Measurements from ENCODE around the gene MARCKS.

MARCKS gene

GRCh38 chr6:113856625-113857555, at the start of gene MARCKS:
Gene MARCKS, plus strand, starts transcription at chr6:113857345. Its CDS starts 401 bp downstream, at chr6:113857746.
- peak; percentile 56 for DNase-seq

- DNase-seq: no peak
These were observed 47.3 kb upstream of the MARCKS start for GRCh38 chr6:113809826-113810225.

GRCh38 chr6:113813142-113813541, 44.0 kb upstream of the MARCKS start:
- no peak for DNase-seq

GRCh38 chr6:113818578-113818977, 38.6 kb upstream of the MARCKS start:
- DNase-seq: no peak

GRCh38 chr6:113819169-113819830, 37.8 kb upstream of the MARCKS start:
- DNase-seq: no peak

GRCh38 chr6:113820761-113821160, 36.4 kb upstream of the MARCKS start:
- no peak for DNase-seq

GRCh38 chr6:113821445-113821844, 35.7 kb upstream of the MARCKS start:
- no peak for DNase-seq

- DNase-seq: no peak
These were observed 33.2 kb upstream of the MARCKS start for GRCh38 chr6:113823916-113824315.

GRCh38 chr6:113824411-113824810, 32.7 kb upstream of the MARCKS start:
- no peak for DNase-seq

- DNase-seq: no peak
These were observed 32.3 kb upstream of the MARCKS start for GRCh38 chr6:113824866-113825265.

GRCh38 chr6:113825781-113826180, 31.4 kb upstream of the MARCKS start:
- no peak for DNase-seq

- no peak for DNase-seq
These were observed 28.0 kb upstream of the MARCKS start for GRCh38 chr6:113828984-113829695.

- DNase-seq: no peak
These were observed 27.5 kb upstream of the MARCKS start for GRCh38 chr6:113829696-113830045.

GRCh38 chr6:113830140-113830539, 27.0 kb upstream of the MARCKS start:
- DNase-seq: no peak

GRCh38 chr6:113833537-113833936, 23.6 kb upstream of the MARCKS start:
- no peak for DNase-seq

GRCh38 chr6:113837170-113837569, 20.0 kb upstream of the MARCKS start:
- DNase-seq: no peak

- DNase-seq: no peak
These were observed 15.0 kb upstream of the MARCKS start for GRCh38 chr6:113842165-113842564.

- DNase-seq: no peak
These were observed 13.6 kb upstream of the MARCKS start for GRCh38 chr6:113843500-113844073.

GRCh38 chr6:113846577-113846976, 10.6 kb upstream of the MARCKS start:
- no peak for DNase-seq

GRCh38 chr6:113847447-113847846, 9.7 kb upstream of the MARCKS start:
- no peak for DNase-seq

- no peak for DNase-seq
These were observed 8.9 kb upstream of the MARCKS start for GRCh38 chr6:113848280-113848679.

- no peak for DNase-seq
These were observed 8.3 kb upstream of the MARCKS start for GRCh38 chr6:113848811-113849210.

- DNase-seq: no peak
These were observed 3.9 kb upstream of the MARCKS start for GRCh38 chr6:113853252-113853651.
